Measurements from ENCODE around the gene C12orf57.

- no peak for TF ChIP-seq CTCF (conservative IDR thresholded peaks at IDR 0.05)
- no peak for TF ChIP-seq ZFX (IDR thresholded peaks at IDR 0.05)
Measured at GRCh38 chr12:6953442-6954315, 9.9 kb downstream of the C12orf57 start.
